GM10248 (cell line): ENCODE measurements around the gene BUD23.

Experiments
- CTCF ChIA-PET: fragments of 300-600 bp; sonication (Branson Sonifier 250); formaldehyde crosslinking; extraction: SDS; loops from one replicate; lab custom pipeline; 2021; ENCODE audit warnings: antibody characterized with exemption; lab: Yijun Ruan, JAX
- POLR2A ChIA-PET: fragments of 350-650 bp; sonication (Branson Sonifier 250); formaldehyde crosslinking; extraction: SDS; loops from one replicate; lab custom pipeline; 2020; ENCODE audit warnings: antibody characterized with exemption; lab: Yijun Ruan, JAX
- DNase-seq: peaks from one replicate; pipeline ENCODE4 v3.0.0; 2012; ENCODE audit errors: extremely low spot score
- CTCF ChIP-seq: IDR thresholded peaks from 2 replicates; pipeline ENCODE4 v1.5.1; 2012; ENCODE audit warnings: mild to moderate bottlenecking, low read depth; ENCODE audit errors: extremely low read depth, missing control alignments, control extremely low read depth

The BUD23 gene

GRCh38 chr7:73728551-73728950, 45.2 kb downstream of the BUD23 start:
- DNase-seq = no peak
- no peak for TF ChIP-seq CTCF
- CTCF ChIA-PET = interaction anchor here (1.1 to 11.8 kb wide), 3 partner anchors 10 to 121 kb away, joined by 3 to 170 read pairs (median 5); partner anchors contain the start of gene ABHD11
- POLR2A ChIA-PET = no interaction called here

GRCh38 chr7:73730485-73730884, 47.1 kb downstream of the BUD23 start:
- ChIA-PET CTCF (interaction anchor here (11.8 kb wide), 1 partner anchor 123 kb away, joined by 170 read pairs; no protein-coding TSS in a partner anchor), POLR2A (no interaction called here)
- no peak for TF ChIP-seq CTCF
- no peak for DNase-seq

GRCh38 chr7:73732397-73732796, 49.0 kb downstream of the BUD23 start:
- DNase-seq = no peak
- TF ChIP-seq CTCF = no peak
- POLR2A ChIA-PET = no interaction called here
- CTCF ChIA-PET = interaction anchor here (1.0 to 11.8 kb wide), 2 partner anchors 9 to 125 kb away, joined by 3 to 170 read pairs; no protein-coding TSS in a partner anchor

- ChIA-PET POLR2A (interaction anchor here (0.6 kb wide), 1 partner anchor 16 kb away, joined by 3 read pairs; the partner anchor contains the start of gene STX1A), CTCF (interaction anchor here (0.6 to 11.8 kb wide), 29 partner anchors 9 to 280 kb away, joined by 3 to 170 read pairs (median 3); partner anchors contain the start of genes METTL27, MLXIPL and STX1A)
- peak; percentile 76 for DNase-seq
- peak; percentile 74 for TF ChIP-seq CTCF
Observed at GRCh38 chr7:73734619-73735527, 51.5 kb downstream of the BUD23 start.

DNA sequence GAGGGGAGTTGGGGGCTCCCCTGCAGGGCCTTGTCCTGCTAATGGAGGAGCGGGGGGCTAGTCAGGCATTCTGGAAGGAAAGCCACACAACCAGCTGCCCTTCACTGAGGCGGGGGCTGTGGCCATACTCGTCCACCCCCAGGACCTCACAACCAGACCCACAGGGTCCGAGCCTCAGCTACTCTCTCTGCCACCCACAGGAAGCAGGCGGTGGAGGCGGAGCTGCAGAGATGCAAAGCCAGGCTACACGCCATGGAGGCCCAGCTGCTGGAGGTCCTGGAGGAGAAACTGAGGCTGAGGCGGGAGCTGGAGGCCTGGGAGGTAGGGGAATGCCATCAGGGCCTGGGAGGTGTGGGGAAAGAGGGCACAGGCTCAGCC, 52.1 kb downstream of the BUD23 start:
- no peak for TF ChIP-seq CTCF
- POLR2A ChIA-PET = no interaction called here

GRCh38 chr7:73736885-73737284, 53.5 kb downstream of the BUD23 start:
- peak; percentile 5 for DNase-seq

More for the DNA sequence above, 52.1 kb downstream of the BUD23 start:
- CTCF ChIA-PET = interaction anchor here (0.9 to 11.8 kb wide), 13 partner anchors 11 to 175 kb away, joined by 3 to 170 read pairs (median 6); no protein-coding TSS in a partner anchor
- DNase-seq = no peak

More at GRCh38 chr7:73736885-73737284, 53.5 kb downstream of the BUD23 start:
- ChIA-PET POLR2A (no interaction called here), CTCF (interaction anchor here (1.2 to 11.8 kb wide), 3 partner anchors 12 to 129 kb away, joined by 3 to 170 read pairs (median 40); no protein-coding TSS in a partner anchor)
- TF ChIP-seq CTCF = no peak
